Posterior vena cava (tissue), 2 donors: Measurements from ENCODE around the gene CCL25. TPM values are rescaled to one million over a fixed set of nuclear protein-coding genes. Genes with fewer than 3 reads are reported as not detected.
A peak's percentile ranks its signal among the peaks of the same experiment; 100 is the strongest.

Source experiments
- DNase-seq: peaks from one replicate; pipeline ENCODE4 v3.0.0-alpha.2; 2020; ENCODE audit warnings: low spot score
- intact Hi-C, 2 donors: fragments of 100-400 bp; cut with DNase I; formaldehyde crosslinking; loops; one replicate each; pipeline versions ENCODE4 v1.14.1 to v1.14.2; 2022 to 2023
- total RNA-seq, 2 donors: library from RNA; stranded (reverse); fragmentation: NEBNext Ultra II Directional; extraction: Animal tissue kit (Norgen Biotek cat#: 25700); gene quantifications; one replicate each; pipeline ENCODE4 v1.2.1, GENCODE V29; 2021
- donor health status: DM: yes; HTN: yes; CAD: no.
- donor health status: DM: yes; HTN: yes; CAD: no.

The CCL25 gene
- total RNA-seq, 2 donors from 2014 or later, result not detected

GRCh38 chr19:8041531-8041931 lies 11.0 kb upstream of the CCL25 start:
- intact Hi-C loops, result no loop called here
- DNase-seq, result peak; percentile 31

DNA sequence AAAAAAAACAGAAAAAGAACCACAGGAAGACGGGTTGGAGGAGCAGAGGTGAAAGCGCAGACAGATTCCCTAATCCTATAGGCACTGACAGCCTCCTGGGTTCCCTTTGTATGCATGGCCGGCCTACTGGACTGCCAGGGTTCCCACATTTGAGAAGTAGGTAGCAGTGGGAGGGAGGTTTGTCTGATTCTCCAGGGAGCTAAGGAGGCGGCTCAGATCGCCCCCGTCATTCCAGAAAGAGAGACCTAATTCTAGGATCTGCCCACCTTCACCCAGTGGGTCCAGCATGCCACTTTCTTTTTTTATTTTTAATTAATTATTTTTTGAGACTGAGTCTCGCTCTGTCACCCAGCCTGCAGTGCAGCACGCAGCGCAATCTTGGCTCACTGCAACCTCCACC lies 9.7 kb upstream of the CCL25 start:
- intact Hi-C loops, result no loop called here

DNA sequence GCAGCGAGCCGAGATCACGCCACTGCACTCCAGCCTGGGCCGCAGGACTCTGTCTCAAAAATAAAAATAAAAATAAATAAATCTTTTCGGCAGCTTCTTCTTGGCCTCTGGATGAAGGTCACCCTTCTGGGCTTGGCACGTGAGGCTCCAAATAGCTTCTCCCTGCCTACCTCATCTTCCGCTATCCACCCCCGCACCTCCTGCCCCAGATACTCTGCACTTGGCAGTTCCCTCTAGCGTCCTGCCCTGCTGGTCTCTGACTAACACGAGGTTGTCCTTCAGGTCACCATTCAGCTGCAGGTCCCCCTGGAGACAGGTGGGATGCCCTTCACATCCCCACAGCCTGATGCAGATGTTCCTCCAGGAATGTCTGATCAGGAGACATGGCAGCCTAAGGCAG lies 8.5 kb upstream of the CCL25 start:
- peak; percentile 71 for DNase-seq
- intact Hi-C loops, result no loop called here

More for the DNA sequence above, 9.7 kb upstream of the CCL25 start:
- DNase-seq, result no peak

- intact Hi-C loops, result no loop called here
- DNase-seq, result no peak
Observed at GRCh38 chr19:8045872-8046568, 6.5 kb upstream of the CCL25 start.

- no peak for DNase-seq
- intact Hi-C loops, result no loop called here
Observed at GRCh38 chr19:8046569-8047165, 5.9 kb upstream of the CCL25 start.

GRCh38 chr19:8050274-8051096 lies 2.1 kb upstream of the CCL25 start:
- DNase-seq, result peak; percentile 96

DNA sequence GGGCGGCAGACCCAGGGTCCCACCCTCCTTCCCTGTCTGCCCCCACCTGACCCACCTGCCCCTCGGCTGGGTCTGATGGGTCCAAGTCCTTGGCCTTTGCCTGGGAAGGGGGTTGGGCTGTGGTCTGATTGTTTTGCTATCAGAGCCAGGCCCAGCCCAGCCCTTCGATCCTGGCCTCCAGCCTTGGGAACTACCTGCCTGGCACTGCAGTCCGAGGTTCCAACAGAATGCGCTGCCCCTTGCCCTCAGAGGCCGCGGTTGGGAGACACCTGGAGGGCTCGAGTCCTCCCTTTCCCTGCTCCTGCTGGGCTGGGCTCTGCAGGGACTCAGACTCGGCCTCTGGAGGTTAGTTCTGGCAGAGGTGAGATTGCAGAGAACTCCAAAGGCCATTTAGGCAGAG lies 1.6 kb downstream of the CCL25 start:
- DNase-seq, result no peak
- intact Hi-C loops, result no loop called here

More at GRCh38 chr19:8050274-8051096, 2.1 kb upstream of the CCL25 start:
- intact Hi-C loops, result no loop called here

DNA sequence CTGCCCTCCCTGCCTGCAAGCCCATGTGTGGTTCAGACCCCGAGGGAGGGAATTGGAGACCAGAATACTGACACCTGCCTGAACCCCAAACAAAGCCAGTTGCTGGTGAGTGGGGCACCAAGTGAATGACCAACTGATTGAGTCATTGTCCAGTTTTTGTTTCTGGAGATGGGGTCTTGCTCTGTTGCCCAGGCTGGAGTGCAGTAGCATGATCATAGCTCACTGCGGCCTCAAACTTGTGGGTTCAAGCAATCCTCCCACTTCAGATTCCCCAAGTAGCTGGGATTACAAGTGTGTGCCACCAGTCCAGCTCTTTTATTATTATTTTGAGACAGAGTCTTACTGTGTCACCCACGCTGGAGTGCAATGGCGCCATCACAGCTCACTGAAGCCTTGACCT lies 4.0 kb downstream of the CCL25 start:
- no peak for DNase-seq
- intact Hi-C loops, result no loop called here

- intact Hi-C loops, result no loop called here
- DNase-seq, result no peak
Observed at GRCh38 chr19:8057545-8058270, 5.1 kb downstream of the CCL25 start.

DNA sequence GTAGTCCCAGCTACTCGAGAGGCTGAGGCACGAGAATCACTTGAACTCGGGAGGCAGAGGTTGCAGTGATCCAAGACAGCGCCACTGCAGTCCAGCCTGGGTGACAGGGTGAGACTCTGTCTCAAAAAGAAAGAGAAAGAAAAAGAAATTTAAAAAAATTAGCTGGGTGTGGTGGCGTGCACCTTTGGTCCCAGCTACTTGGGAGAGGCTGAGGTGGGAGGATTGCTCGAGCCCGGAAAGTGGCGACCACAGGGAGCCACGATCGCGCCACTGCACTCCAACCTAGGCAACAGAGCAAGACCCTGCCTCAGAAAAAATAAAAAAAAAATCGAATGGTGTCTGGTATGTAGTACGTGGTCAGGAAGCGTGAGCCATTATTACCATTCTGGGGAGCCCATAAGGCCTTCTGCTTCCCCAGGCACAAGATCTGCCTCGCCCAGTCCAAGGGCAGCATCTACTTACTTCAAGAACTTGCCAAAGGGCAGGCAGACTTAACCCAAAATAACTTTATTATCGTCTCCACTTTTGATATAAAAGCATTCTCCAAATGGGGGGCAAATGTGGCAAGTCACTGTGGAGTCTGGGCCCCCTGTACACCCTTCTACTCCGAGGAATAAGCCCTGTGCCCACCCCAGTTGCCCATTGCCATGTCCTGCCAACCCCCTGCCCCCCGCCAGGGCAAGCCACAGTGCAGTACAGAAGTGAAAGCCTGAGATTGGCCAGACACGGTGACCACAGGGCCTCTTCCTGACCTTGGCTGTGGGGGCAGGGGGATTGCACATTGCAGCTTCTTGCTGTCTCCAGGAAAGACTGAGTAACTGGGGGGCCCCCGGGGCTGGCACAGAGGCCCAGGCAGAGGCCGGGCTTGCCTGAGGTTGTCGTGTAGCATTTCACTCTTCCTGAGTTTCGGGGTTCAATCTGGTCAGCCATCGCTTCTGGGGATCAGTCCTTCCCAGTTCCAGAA lies 12.6 kb downstream of the CCL25 start:
- intact Hi-C loops, result no loop called here
- DNase-seq, result no peak

GRCh38 chr19:8065875-8066261 lies 13.3 kb downstream of the CCL25 start:
- intact Hi-C loops, result no loop called here

GRCh38 chr19:8069096-8069973 lies 16.8 kb downstream of the CCL25 start:
- intact Hi-C loops, result no loop called here
- no peak for DNase-seq

More at GRCh38 chr19:8065875-8066261, 13.3 kb downstream of the CCL25 start:
- DNase-seq, result no peak

- DNase-seq, result no peak
- intact Hi-C loops, result no loop called here
Observed at GRCh38 chr19:8071912-8072311, 19.4 kb downstream of the CCL25 start.

- no peak for DNase-seq
- intact Hi-C loops, result no loop called here
Observed at GRCh38 chr19:8074501-8074900, 21.9 kb downstream of the CCL25 start.

DNA sequence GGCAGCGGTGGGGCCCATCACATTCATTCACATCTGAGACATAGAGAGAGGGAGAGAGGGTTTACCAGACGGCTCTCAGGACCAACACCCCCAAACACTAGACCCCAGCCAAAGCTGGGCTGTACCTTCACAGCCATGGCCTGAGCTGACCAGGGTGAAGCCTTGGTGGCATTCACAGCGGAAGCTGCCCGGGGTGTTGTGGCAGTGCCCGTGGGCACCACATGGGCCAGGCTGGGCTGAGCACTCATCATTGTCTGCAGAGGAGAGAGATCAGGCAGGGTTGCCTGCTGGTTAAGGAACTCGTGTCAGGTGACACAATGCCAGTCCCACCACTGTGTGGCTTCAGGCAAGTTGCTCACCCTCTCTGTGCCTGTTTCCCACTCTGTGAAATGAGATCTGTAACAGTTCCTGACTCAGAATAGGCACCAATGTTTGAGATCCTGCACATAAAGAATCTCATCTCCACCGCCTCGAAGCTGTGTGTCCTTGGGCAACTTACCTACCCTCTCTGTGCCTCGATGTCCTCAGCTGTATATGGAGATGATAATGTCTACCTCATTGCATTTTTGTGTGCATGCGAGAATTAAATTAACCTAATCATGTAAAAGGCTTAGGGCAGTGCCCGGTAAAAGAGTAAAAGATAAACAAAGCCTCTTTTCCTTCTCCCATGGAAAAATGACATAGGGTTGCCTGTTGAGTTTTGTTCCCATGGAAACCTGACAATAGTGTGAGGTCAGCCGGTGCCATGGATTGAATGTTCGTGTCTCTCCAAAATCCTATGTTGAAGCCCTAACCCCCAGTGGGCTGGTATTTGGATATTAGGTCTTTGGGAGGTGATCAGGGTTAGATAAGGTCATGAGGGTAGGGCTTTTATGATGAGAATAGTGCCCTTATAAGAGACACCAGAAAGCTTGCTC lies 22.9 kb downstream of the CCL25 start:
- DNase-seq, result no peak

DNA sequence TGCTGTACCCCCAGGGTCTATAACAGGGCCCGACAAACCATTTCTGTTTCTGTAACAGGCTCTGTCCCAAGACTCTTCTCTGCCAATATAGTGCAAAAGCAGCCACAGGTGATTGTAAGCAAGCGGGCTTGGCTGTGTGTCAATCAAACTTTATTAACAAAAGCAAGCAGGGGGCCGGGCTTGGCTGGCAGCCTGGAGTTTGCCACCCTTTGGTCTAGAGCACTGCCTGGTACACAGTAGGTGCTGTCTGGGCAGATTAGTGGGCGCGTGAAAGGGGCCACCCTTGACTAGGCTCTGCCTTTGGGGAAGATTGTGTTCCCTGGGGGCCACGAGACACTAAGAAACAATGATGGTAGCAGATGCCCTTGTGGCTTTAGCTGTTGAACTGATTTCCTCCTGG lies 27.4 kb downstream of the CCL25 start:
- intact Hi-C loops, result no loop called here
- no peak for DNase-seq

More for the DNA sequence above, 22.9 kb downstream of the CCL25 start:
- intact Hi-C loops, result no loop called here

GRCh38 chr19:8080832-8081231 lies 28.3 kb downstream of the CCL25 start:
- no peak for DNase-seq
- intact Hi-C loops, result no loop called here
